Muscle of back (tissue), 11 donors: ENCODE data around the gene ZNF609. TPM values are rescaled to one million over a fixed set of nuclear protein-coding genes. Genes with fewer than 3 reads are reported as not detected.
"Not testable (repeated sequence)": the region's sequence is repeated elsewhere in the genome, so short reads cannot be mapped to it uniquely, and the experiment has no call there.

Source experiments
- DNase-seq, 3 donors: peaks; one replicate each; pipeline versions ENCODE4 v3.0.0 to v3.0.0-alpha.2; 2013
- polyA plus RNA-seq, 10 donors: library from polyadenylated mRNA; unstranded; fragments of 120-200 nt; gene quantifications; one replicate each; pipeline ENCODE4 v1.2.1, GENCODE V29; 2013; ENCODE audit not compliant: insufficient read length in 10 of 10

The ZNF609 gene
- polyA plus RNA-seq, 10 donors, result 14.0 to 18.8 (median 16.1) TPM

- peak in 1 of 3 donors; percentile 58 for DNase-seq
Observed at GRCh38 chr15:64619880-64620839, 159.8 kb downstream of the ZNF609 start.

- no peak for DNase-seq
Observed at GRCh38 chr15:64621056-64621455, 160.7 kb downstream of the ZNF609 start.

- no peak for DNase-seq
Observed at GRCh38 chr15:64622410-64623260, 162.3 kb downstream of the ZNF609 start.

GRCh38 chr15:64623347-64623996, 163.1 kb downstream of the ZNF609 start:
- no peak for DNase-seq

GRCh38 chr15:64624242-64624641, 163.9 kb downstream of the ZNF609 start:
- no peak for DNase-seq

- DNase-seq, result no peak
Observed at GRCh38 chr15:64629063-64629462, 168.7 kb downstream of the ZNF609 start.

- no peak for DNase-seq
Observed at GRCh38 chr15:64630396-64631107, 170.2 kb downstream of the ZNF609 start.

GRCh38 chr15:64632639-64633038, 172.3 kb downstream of the ZNF609 start:
- DNase-seq, result not testable (repeated sequence)

- no peak for DNase-seq
Observed at GRCh38 chr15:64633332-64633731, 173.0 kb downstream of the ZNF609 start.

GRCh38 chr15:64634027-64634426, 173.6 kb downstream of the ZNF609 start:
- DNase-seq, result no peak

GRCh38 chr15:64634576-64635498, 174.5 kb downstream of the ZNF609 start:
- DNase-seq, result peak in 1 of 3 donors; percentile 31

GRCh38 chr15:64635499-64636495, 175.4 kb downstream of the ZNF609 start:
- DNase-seq, result peak in 1 of 3 donors; percentile 36

- DNase-seq, result no peak
Observed at GRCh38 chr15:64636556-64636955, 176.2 kb downstream of the ZNF609 start.

- DNase-seq, result no peak
Observed at GRCh38 chr15:64637412-64637811, 177.0 kb downstream of the ZNF609 start.

GRCh38 chr15:64639744-64640143, 179.4 kb downstream of the ZNF609 start:
- not testable (repeated sequence) for DNase-seq

- DNase-seq, result peak in 1 of 3 donors; percentile 32
Observed at GRCh38 chr15:64640146-64640871, 179.9 kb downstream of the ZNF609 start.

- no peak for DNase-seq
Observed at GRCh38 chr15:64642875-64643274, 182.5 kb downstream of the ZNF609 start.

GRCh38 chr15:64643685-64644084, 183.3 kb downstream of the ZNF609 start:
- no peak for DNase-seq
